GM18870 (cell line): ENCODE data around the gene HS3ST5.
A peak's percentile ranks its signal among the peaks of the same experiment; 100 is the strongest.
"Not testable (repeated sequence)": the region's sequence is repeated elsewhere in the genome, so short reads cannot be mapped to it uniquely, and the experiment has no call there.

ENCODE experiments used
- ATAC-seq: cut with Tn5 transposase; IDR thresholded peaks from one replicate; pipeline ENCODE4 v1.9.1; 2021; ENCODE audit warnings: moderate library complexity; ENCODE audit not compliant: unreplicated experiment

The HS3ST5 gene

GRCh38 chr6:114058435-114058834 lies 284.4 kb downstream of the HS3ST5 start:
- ATAC-seq: no peak

- no peak for ATAC-seq
Measured at GRCh38 chr6:114055763-114056162, 287.1 kb downstream of the HS3ST5 start.

- ATAC-seq: no peak
Measured at GRCh38 chr6:114055349-114055748, 287.5 kb downstream of the HS3ST5 start.

- no peak for ATAC-seq
Measured at GRCh38 chr6:114053791-114054190, 289.0 kb downstream of the HS3ST5 start.

GRCh38 chr6:114052141-114052540 lies 290.7 kb downstream of the HS3ST5 start:
- ATAC-seq: no peak

GRCh38 chr6:114051031-114051430 lies 291.8 kb downstream of the HS3ST5 start:
- ATAC-seq: no peak

- no peak for ATAC-seq
Measured at GRCh38 chr6:114049367-114049966, 293.4 kb downstream of the HS3ST5 start.

GRCh38 chr6:114044566-114044965 lies 298.3 kb downstream of the HS3ST5 start:
- not testable (repeated sequence) for ATAC-seq

- ATAC-seq: peak; percentile 58
Measured at GRCh38 chr6:114042267-114043016, 300.4 kb downstream of the HS3ST5 start.

- no peak for ATAC-seq
Measured at GRCh38 chr6:114040871-114041270, 302.0 kb downstream of the HS3ST5 start.

GRCh38 chr6:114039841-114040240 lies 303.0 kb downstream of the HS3ST5 start:
- no peak for ATAC-seq

- ATAC-seq: no peak
Measured at GRCh38 chr6:114033606-114034005, 309.2 kb downstream of the HS3ST5 start.

GRCh38 chr6:114032721-114033120 lies 310.1 kb downstream of the HS3ST5 start:
- no peak for ATAC-seq

GRCh38 chr6:114030767-114031166 lies 312.1 kb downstream of the HS3ST5 start:
- no peak for ATAC-seq

GRCh38 chr6:114024746-114025145 lies 318.1 kb downstream of the HS3ST5 start:
- ATAC-seq: no peak

- no peak for ATAC-seq
Measured at GRCh38 chr6:114020196-114020595, 322.6 kb downstream of the HS3ST5 start.

- ATAC-seq: not testable (repeated sequence)
Measured at GRCh38 chr6:114017146-114017545, 325.7 kb downstream of the HS3ST5 start.

- not testable (repeated sequence) for ATAC-seq
Measured at GRCh38 chr6:114014106-114014505, 328.7 kb downstream of the HS3ST5 start.

- ATAC-seq: not testable (repeated sequence)
Measured at GRCh38 chr6:114011486-114011885, 331.3 kb downstream of the HS3ST5 start.

GRCh38 chr6:114010540-114010939 lies 332.3 kb downstream of the HS3ST5 start:
- ATAC-seq: no peak

GRCh38 chr6:114009192-114009591 lies 333.6 kb downstream of the HS3ST5 start:
- no peak for ATAC-seq

- no peak for ATAC-seq
Measured at GRCh38 chr6:114008331-114008730, 334.5 kb downstream of the HS3ST5 start.

- no peak for ATAC-seq
Measured at GRCh38 chr6:114007516-114007915, 335.3 kb downstream of the HS3ST5 start.
